Measurements from ENCODE around the gene ZBTB4.

Gene ZBTB4, protein sequence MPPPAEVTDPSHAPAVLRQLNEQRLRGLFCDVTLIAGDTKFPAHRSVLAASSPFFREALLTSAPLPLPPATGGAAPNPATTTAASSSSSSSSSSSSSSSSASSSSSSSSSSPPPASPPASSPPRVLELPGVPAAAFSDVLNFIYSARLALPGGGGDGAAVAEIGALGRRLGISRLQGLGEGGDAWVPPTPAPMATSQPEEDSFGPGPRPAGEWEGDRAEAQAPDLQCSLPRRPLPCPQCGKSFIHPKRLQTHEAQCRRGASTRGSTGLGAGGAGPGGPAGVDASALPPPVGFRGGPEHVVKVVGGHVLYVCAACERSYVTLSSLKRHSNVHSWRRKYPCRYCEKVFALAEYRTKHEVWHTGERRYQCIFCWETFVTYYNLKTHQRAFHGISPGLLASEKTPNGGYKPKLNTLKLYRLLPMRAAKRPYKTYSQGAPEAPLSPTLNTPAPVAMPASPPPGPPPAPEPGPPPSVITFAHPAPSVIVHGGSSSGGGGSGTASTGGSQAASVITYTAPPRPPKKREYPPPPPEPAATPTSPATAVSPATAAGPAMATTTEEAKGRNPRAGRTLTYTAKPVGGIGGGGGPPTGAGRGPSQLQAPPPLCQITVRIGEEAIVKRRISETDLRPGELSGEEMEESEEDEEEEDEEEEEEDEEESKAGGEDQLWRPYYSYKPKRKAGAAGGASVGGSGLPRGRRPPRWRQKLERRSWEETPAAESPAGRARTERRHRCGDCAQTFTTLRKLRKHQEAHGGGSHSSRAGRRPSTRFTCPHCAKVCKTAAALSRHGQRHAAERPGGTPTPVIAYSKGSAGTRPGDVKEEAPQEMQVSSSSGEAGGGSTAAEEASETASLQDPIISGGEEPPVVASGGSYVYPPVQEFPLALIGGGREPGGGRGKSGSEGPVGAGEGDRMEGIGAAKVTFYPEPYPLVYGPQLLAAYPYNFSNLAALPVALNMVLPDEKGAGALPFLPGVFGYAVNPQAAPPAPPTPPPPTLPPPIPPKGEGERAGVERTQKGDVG

DNA sequence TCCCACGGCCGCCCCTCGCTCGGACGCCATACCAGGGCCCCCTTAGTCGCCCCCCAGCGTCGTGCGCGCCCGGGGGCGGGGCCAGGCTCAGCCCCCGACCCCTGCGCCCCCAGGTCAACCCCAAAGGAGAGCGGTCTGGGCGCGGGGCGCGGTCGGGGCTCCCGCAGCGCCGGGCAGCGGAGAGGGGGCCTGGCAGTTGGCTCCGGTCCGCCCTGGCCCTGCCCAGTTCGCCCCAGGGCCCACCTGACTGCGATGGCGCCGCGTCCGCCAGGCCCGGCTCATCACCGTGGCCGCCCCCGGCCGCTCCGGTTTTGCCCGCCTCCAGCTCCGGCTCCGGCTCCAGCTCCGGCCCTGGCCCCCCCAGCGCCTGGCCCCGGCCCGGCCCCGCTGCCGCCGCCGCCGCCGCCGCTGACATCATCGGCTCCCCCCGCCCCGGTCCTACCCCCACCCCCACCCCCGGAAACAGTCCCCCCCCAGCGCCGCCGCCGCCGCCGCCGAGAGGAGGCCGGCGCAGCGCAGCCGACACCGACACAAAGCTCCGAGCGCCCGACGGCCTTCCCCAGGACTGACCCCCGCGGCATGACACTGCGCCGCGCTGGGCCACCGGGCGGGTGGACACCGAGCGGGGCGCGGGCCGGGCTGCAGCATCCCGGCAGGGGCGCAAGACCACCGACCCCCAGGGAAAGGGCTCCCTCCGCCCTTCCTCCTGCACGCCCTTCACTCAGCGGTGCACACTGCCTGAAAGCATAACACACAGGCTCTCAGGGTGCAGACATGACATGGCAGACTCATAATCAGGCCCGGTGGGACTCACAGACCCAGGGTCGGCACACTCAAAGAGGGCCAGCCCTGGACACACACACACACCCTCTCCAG lies at the start of gene ZBTB4:
Gene ZBTB4, minus strand, starts transcription at position 419 of the 876 bp plus-strand sequence. CDS start 12,830 bp downstream, outside the sequence.
- TF ChIP-seq, protein P1, sequence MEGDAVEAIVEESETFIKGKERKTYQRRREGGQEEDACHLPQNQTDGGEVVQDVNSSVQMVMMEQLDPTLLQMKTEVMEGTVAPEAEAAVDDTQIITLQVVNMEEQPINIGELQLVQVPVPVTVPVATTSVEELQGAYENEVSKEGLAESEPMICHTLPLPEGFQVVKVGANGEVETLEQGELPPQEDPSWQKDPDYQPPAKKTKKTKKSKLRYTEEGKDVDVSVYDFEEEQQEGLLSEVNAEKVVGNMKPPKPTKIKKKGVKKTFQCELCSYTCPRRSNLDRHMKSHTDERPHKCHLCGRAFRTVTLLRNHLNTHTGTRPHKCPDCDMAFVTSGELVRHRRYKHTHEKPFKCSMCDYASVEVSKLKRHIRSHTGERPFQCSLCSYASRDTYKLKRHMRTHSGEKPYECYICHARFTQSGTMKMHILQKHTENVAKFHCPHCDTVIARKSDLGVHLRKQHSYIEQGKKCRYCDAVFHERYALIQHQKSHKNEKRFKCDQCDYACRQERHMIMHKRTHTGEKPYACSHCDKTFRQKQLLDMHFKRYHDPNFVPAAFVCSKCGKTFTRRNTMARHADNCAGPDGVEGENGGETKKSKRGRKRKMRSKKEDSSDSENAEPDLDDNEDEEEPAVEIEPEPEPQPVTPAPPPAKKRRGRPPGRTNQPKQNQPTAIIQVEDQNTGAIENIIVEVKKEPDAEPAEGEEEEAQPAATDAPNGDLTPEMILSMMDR (IDR thresholded peaks at IDR 0.05), result no peak

DNA sequence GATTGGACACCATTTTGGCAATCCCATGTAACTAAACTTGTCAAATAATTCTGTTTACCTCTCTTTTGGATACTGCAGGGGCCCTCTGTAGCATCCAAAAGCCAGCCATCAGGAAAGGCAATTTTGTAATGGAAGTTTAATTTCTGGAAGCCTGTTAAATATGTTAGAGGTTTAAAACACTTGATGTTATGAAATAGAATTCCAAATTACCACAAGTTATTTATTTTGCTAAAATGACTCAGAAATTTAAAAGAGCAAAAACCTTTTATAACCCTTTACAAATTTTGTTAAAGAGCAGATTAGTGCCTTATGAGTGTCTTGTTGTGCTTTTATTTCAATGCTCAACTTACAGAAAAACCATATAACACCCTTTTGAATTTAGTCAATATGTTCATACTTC lies 49.4 kb upstream of the ZBTB4 start:
- TF ChIP-seq, protein P1 (IDR thresholded peaks at IDR 0.05), result no peak

DNA sequence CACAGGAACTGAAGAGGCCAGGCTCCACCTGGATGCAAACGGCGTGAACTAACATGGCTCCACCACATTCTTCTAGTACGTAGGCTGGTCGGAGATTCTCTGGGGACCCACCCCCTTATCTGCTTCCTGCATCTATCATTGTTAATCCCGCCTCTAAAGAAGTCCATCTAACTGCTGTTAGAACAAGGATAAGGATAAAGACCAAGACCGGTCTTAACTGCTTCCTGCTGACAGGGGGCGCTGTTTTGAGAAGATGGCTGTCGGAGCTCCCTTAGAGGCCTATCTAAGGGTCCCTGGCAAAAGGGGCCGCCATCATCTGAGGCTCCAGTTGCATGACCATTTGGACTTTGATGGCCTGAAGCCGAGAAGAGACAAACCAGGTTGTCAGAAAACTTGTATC lies 43.6 kb upstream of the ZBTB4 start:
- TF ChIP-seq, protein P1 (IDR thresholded peaks at IDR 0.05), result peak; percentile 29; the same call in 1 of the 2 replicates

DNA sequence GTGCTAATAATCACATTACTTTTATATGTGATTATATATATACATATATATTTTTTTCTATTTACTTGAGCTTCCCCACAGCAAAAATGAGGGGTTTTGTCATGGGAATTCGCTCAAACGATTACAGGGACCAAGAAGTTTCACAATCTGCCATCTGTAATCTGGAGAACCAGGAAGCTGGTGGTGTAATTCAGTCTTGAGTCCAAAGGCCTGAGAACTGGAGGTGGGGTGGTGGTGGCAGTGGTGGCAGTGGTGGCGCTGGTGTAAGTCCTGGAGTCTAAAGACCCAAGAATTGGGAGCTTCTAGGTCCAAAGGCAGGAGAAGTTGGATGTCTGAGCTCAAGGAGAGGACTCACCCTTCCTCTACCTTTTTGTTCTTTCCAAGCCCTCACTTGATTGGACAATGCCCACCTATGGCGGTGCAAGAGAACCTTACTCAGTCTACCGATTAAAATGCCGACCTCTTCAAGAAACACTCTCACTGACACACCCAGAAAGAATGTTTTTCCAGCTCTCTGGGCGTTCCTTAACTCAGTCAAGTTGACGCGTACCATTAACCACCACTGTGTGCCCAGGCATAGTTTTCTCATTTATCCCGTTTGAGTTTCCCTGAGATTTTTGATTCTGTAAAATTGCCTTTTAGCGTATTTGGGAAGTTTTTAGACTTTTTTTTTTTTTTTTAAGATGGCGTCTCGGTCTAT lies 36.6 kb upstream of the ZBTB4 start:
- TF ChIP-seq, protein P1 (IDR thresholded peaks at IDR 0.05), result no peak

DNA sequence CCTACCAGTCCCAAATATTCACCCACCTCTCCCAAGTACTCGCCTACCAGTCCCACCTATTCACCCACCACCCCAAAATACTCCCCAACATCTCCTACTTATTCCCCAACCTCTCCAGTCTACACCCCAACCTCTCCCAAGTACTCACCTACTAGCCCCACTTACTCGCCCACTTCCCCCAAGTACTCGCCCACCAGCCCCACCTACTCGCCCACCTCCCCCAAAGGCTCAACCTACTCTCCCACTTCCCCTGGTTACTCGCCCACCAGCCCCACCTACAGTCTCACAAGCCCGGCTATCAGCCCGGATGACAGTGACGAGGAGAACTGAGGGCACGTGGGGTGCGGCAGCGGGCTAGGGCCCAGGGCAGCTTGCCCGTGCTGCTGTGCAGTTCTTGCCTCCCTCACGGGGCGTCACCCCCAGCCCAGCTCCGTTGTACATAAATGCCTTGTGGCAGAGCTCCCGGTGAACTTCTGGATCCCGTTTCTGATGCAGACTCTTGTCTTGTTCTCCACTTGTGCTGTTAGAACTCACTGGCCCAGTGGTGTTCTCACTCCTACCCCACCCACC lies 34.5 kb upstream of the ZBTB4 start:
- TF ChIP-seq, protein P1 (IDR thresholded peaks at IDR 0.05), result no peak

DNA sequence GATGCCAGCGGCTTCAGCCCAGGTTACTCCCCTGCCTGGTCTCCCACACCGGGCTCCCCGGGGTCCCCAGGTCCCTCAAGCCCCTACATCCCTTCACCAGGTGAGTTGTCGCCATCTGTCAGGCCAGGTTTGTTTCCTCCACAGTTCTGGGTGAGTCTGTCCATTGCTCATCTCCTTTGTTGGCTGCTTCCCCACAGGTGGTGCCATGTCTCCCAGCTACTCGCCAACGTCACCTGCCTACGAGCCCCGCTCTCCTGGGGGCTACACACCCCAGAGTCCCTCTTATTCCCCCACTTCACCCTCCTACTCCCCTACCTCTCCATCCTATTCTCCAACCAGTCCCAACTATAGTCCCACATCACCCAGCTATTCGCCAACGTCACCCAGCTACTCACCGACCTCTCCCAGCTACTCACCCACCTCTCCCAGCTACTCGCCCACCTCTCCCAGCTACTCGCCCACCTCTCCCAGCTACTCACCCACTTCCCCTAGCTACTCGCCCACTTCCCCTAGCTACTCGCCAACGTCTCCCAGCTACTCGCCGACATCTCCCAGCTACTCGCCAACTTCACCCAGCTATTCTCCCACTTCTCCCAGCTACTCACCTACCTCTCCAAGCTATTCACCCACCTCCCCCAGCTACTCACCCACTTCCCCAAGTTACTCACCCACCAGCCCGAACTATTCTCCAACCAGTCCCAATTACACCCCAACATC lies 33.6 kb upstream of the ZBTB4 start:
- TF ChIP-seq, protein P1 (IDR thresholded peaks at IDR 0.05), result no peak
